ENCODE results near the gene ATXN1. TPM values are rescaled to one million over a fixed set of nuclear protein-coding genes. Genes with fewer than 3 reads are reported as not detected.

ATXN1 gene
- total RNA-seq, 1 experiment from 2014 or later, result 8.1 TPM

- Mint-ChIP-seq H3K4me3 (no peak overlapping the region), H3K9me3 (peaks cover 8% of the 10 kb centered on the region; the same call in 1 of the 2 replicates), H3K36me3 (no peaks in the 10 kb centered on the region), H3K4me1 (no peaks in the 10 kb centered on the region), H3K27me3 (ENCODE audit: low read depth) (no peaks in the 10 kb centered on the region), H3K27ac (no peak overlapping the region)
- POLR2A ChIA-PET, result interaction anchor here (0.5 kb wide), 1 partner anchor 12 kb away, joined by 3 read pairs; no protein-coding TSS in a partner anchor
- CTCF ChIA-PET, result interaction anchor here (0.8 to 1.1 kb wide), 3 partner anchors 29 to 324 kb away, joined by 3 read pairs; no protein-coding TSS in a partner anchor
- no peak for DNase-seq (ENCODE audit: low spot score)
- no peak for ATAC-seq
- TF ChIP-seq, protein P1, sequence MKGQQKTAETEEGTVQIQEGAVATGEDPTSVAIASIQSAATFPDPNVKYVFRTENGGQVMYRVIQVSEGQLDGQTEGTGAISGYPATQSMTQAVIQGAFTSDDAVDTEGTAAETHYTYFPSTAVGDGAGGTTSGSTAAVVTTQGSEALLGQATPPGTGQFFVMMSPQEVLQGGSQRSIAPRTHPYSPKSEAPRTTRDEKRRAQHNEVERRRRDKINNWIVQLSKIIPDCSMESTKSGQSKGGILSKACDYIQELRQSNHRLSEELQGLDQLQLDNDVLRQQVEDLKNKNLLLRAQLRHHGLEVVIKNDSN (CRISPR knock-in tag; IDR thresholded peaks at IDR 0.05), result no peak
These were observed 322.3 kb downstream of the ATXN1 start for GRCh38 chr6:16438718-16439591.

DNA sequence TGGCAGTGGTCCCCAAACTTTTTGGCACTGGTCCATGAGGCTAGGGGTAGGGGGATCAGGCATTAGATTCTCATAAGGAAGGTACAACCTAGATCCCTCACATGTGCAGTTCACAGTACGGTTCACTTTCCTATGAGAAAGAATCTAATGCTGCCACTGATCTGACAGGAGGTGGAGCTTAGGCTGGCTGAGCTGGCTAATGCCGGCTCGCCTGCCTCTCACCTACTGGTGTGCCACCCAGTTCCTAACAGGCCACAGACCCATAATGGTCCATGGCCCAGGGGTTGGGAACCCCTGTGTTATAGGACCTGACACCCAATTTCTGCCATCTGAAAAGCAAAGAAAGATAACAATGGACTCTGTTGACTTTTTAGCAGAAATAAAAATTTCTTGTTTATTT is 323.3 kb downstream of the ATXN1 start:
- ChIA-PET CTCF (no interaction called here), POLR2A (no interaction called here)
- no peaks in the 10 kb centered on the region for H3K27me3 Mint-ChIP-seq (ENCODE audit: low read depth)
- no peak for ATAC-seq
- no peak overlapping the region for H3K4me3 Mint-ChIP-seq
- H3K27ac Mint-ChIP-seq, result no peak overlapping the region
- peaks cover 8% of the 10 kb centered on the region; the same call in 1 of the 2 replicates for H3K9me3 Mint-ChIP-seq
- DNase-seq (ENCODE audit: low spot score), result no peak
- TF ChIP-seq TCF7 (CRISPR knock-in tag; IDR thresholded peaks at IDR 0.05; ENCODE audit: low read depth), result no peak
- TF ChIP-seq FOXJ3 (CRISPR knock-in tag; IDR thresholded peaks at IDR 0.05; ENCODE audit: borderline replicate concordance), result no peak
- TF ChIP-seq, protein P2, sequence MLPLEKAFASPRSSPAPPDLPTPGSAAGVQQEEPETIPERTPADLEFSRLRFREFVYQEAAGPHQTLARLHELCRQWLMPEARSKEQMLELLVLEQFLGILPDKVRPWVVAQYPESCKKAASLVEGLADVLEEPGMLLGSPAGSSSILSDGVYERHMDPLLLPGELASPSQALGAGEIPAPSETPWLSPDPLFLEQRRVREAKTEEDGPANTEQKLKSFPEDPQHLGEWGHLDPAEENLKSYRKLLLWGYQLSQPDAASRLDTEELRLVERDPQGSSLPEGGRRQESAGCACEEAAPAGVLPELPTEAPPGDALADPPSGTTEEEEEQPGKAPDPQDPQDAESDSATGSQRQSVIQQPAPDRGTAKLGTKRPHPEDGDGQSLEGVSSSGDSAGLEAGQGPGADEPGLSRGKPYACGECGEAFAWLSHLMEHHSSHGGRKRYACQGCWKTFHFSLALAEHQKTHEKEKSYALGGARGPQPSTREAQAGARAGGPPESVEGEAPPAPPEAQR (CRISPR knock-in tag; IDR thresholded peaks at IDR 0.05), result no peak
- TF ChIP-seq MXD4 (CRISPR knock-in tag; IDR thresholded peaks at IDR 0.05; ENCODE audit: borderline replicate concordance), result no peak
- no peak for TF ChIP-seq MYBL2 (CRISPR knock-in tag; IDR thresholded peaks at IDR 0.05)
- TF ChIP-seq CREM (CRISPR knock-in tag; IDR thresholded peaks at IDR 0.05), result no peak
- no peaks in the 10 kb centered on the region for H3K36me3 Mint-ChIP-seq
- H3K4me1 Mint-ChIP-seq, result peaks cover 4% of the 10 kb centered on the region; the same call in 1 of the 2 replicates

- ATAC-seq (no peak), DNase-seq (ENCODE audit: low spot score) (no peak)
- POLR2A ChIA-PET, result no interaction called here
- Mint-ChIP-seq H3K36me3 (no peaks in the 10 kb centered on the region), H3K4me1 (peaks cover 9% of the 10 kb centered on the region; the same call in 1 of the 2 replicates), H3K4me3 (no peak overlapping the region), H3K27me3 (ENCODE audit: low read depth) (no peaks in the 10 kb centered on the region), H3K9me3 (peaks cover 8% of the 10 kb centered on the region; the same call in 1 of the 2 replicates), H3K27ac (no peak overlapping the region)
- CTCF ChIA-PET, result no interaction called here
- TF ChIP-seq ESRRA (CRISPR knock-in tag; IDR thresholded peaks at IDR 0.05; ENCODE audit: borderline replicate concordance), result no peak
- TF ChIP-seq ZNF425 (CRISPR knock-in tag; conservative IDR thresholded peaks at IDR 0.05), result no peak
These were observed 324.2 kb downstream of the ATXN1 start for GRCh38 chr6:16437095-16437494.

DNA sequence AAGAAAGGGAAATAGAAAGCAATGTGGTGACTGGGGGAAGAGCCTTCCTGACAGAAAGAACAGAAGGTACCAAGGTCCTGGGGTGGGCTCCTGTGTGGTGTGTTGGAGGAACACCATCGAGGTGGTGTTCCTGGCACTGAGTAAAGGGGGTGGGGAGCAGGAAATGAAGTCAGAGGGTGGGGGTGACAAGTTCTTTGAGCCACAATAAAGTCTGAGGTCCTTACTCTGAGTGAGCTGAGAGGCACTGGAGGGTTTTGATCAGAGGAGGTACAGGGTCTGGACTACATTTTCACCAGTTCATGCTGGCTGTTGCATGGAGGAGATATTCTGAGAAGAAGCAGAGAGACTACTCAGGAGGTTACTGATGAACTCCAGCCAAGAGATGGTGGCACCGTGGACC is 324.7 kb downstream of the ATXN1 start:
- H3K4me1 Mint-ChIP-seq, result peaks cover 14% of the 10 kb centered on the region; the same call in 1 of the 2 replicates
- no peaks in the 10 kb centered on the region for H3K27me3 Mint-ChIP-seq (ENCODE audit: low read depth)
- DNase-seq (ENCODE audit: low spot score), result no peak
- no peak for ATAC-seq
- POLR2A ChIA-PET, result no interaction called here
- TF ChIP-seq TP53 (CRISPR knock-in tag; IDR thresholded peaks at IDR 0.05) (no peak), TCF7 (CRISPR knock-in tag; IDR thresholded peaks at IDR 0.05; ENCODE audit: low read depth) (no peak), ZNF263 (CRISPR knock-in tag; IDR thresholded peaks at IDR 0.05; ENCODE audit: low read depth) (no peak), MAX (CRISPR knock-in tag; IDR thresholded peaks at IDR 0.05) (no peak), ZBTB21 (CRISPR knock-in tag; IDR thresholded peaks at IDR 0.05; ENCODE audit: borderline replicate concordance) (no peak), GRHL2 (CRISPR knock-in tag; IDR thresholded peaks at IDR 0.05; ENCODE audit: insufficient replicate concordance, severe bottlenecking) (no peak), ATF3 (CRISPR knock-in tag; conservative IDR thresholded peaks at IDR 0.05) (no peak)
- TF ChIP-seq, protein P3, sequence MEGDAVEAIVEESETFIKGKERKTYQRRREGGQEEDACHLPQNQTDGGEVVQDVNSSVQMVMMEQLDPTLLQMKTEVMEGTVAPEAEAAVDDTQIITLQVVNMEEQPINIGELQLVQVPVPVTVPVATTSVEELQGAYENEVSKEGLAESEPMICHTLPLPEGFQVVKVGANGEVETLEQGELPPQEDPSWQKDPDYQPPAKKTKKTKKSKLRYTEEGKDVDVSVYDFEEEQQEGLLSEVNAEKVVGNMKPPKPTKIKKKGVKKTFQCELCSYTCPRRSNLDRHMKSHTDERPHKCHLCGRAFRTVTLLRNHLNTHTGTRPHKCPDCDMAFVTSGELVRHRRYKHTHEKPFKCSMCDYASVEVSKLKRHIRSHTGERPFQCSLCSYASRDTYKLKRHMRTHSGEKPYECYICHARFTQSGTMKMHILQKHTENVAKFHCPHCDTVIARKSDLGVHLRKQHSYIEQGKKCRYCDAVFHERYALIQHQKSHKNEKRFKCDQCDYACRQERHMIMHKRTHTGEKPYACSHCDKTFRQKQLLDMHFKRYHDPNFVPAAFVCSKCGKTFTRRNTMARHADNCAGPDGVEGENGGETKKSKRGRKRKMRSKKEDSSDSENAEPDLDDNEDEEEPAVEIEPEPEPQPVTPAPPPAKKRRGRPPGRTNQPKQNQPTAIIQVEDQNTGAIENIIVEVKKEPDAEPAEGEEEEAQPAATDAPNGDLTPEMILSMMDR (IDR thresholded peaks at IDR 0.05), result no peak
- TF ChIP-seq, protein P1 (CRISPR knock-in tag; IDR thresholded peaks at IDR 0.05), result no peak
- H3K9me3 Mint-ChIP-seq, result peaks cover 8% of the 10 kb centered on the region; the same call in 1 of the 2 replicates
- H3K36me3 Mint-ChIP-seq, result no peaks in the 10 kb centered on the region
- CTCF ChIA-PET, result no interaction called here
- no peak overlapping the region for H3K4me3 Mint-ChIP-seq
- H3K27ac Mint-ChIP-seq, result no peak overlapping the region

All from WTC11 (cell line).